GM18951 (cell line): ENCODE data around the gene COL16A1.

Experiments
- POLR2A ChIP-seq: IDR thresholded peaks from 4 replicates; pipeline ENCODE4 v1.6.1; 2011; ENCODE audit warnings: mild to moderate bottlenecking; ENCODE audit not compliant: insufficient read length, insufficient read depth; ENCODE audit errors: extremely low read depth
- in situ Hi-C: fragments of 300-500 bp; cut with MboI; formaldehyde crosslinking; loops from one replicate; pipeline ENCODE4 v1.12.0; 2022; ENCODE audit warnings: low sequenced_read_pairs, mixed read lengths, inconsistent platforms; ENCODE audit not compliant: unreplicated experiment

The COL16A1 gene

DNA sequence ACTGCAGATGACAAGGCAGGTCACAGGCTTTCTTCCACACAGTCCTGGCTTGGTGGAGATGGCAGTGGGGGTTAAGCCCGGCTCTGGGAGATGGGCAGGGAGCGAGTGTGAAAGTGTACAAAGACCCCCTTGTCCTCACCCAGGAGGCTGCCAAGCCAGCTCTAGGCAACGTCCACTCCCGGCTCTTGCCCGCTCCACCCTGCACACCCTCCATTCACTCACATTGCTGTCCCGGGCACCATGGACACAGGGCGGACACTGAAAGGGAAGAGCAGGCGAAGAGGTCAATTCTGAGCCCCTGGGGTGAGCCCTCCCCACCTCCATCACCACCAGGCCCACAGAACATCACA lies 8.9 kb downstream of the COL16A1 start:
- in situ Hi-C loops, result no loop called here
- TF ChIP-seq POLR2A, result no peak

DNA sequence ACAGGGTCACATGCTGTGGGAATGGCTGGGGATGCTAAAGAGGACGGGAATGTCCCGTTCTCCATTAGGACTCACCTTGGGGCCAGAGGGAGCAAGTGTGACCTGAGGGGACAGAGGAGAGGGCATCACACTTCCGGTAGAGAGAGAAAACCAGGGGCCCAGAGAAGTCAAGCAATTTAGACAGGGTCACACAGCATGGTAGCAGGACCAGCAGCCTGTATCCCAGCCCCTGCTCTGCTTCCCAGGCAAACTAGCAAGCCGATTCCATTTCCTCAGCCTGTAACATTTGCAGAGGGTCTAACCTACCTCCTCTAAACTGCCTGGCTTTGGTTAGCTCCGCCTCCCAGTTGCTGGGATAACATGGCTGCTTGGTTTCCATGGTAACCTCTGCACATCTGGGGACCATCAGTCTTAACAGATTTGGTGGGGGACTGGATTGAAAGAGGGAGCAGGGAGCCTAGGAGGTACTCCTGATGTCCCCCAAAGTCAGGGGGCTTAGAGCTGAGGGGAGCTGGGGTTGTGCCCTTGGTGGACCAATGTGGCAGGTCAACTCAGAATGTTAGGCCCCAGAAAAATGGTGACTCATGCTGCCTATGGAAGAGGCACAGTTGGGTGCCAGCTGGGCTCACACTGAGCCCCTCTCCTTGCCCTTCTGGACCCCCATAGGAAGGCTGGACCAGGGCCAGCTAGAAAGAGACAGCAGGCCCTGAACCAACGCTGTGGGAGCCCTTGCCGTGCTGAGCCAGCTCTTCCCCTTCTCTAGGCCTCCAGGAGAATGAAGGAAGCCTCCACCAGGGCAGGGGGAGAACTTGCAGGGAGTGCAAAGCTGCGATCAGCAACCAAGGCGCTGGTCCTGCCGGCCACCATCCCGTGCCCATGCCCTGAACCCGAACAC lies 9.5 kb downstream of the COL16A1 start:
- no peak for TF ChIP-seq POLR2A
- in situ Hi-C loops, result no loop called here

DNA sequence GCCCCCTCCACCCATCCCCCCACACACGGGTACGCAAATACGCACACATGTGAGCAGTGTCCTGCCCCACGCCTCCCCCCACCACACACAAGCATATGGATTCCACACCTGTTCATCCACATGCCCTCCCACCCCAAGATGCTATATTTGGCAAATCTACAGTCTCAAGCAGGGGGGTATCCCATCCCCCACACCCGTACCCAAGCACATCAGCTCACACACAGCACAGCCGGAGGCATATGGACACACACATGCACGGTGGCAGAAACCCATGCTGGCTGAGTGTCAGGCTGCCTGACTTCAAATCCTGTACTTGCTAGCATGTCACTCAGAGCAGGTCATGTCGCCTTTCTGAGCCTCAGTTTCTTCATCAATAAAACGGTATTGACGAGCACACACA lies 10.6 kb downstream of the COL16A1 start:
- no peak for TF ChIP-seq POLR2A
- in situ Hi-C loops, result no loop called here

DNA sequence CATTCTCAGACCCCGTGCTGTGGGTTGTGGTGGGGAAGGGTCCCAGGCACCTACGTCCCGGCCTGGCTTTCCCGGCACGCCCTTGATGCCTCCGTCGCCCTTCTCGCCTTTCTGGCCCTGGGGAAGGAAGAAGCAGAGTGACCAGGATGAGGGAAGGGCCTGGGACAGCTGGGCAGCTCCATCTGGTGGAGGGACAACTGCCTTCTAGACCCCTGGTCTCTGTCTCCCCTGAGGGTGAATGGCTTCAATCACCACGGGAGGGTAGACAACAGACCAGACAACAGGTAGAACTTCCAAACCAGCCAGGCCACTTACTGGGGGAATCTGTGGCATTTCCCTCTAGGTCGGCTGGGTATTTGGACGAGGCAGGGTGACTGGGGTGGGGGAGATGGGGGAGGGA lies 11.9 kb downstream of the COL16A1 start:
- no peak for TF ChIP-seq POLR2A
- in situ Hi-C loops, result no loop called here

DNA sequence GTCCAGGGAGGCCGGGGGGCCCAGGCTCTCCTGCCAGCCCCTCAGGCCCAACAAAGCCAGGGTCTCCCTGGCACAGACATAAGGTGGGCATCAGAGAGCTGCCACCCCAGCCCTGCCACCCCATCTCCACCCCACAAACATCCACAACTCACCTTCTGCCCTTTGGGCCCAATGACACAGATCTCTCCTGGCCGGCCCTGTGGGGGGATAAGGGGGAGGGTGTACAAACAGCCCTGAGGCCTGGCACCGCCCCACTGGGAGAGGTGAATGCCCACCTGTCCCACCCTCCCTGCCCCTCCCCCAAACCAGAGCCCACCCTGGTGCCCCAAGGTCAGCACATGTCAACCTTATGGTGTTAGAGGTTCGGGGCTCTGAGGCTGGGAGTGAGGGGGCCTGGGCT lies 12.4 kb downstream of the COL16A1 start:
- TF ChIP-seq POLR2A, result no peak
- in situ Hi-C loops, result no loop called here

DNA sequence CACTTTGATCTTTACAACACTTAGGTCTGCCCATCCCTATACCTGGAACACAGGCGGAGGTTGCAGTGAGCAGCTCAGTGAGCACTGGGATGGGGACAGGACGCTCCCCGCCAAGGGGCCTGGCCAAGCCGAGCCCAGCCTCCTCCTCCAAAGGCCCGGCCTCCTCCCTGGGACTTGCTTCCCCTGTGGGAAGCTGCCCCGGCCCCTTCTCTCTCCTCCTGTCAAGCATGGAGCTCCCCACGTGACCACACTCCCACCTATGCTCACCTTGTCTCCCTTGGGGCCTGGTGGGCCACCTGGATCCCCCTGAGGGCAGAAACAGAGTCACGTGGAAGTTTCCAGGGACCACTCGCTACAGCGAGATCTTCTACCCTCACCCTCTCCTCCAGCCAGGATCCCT lies 12.9 kb downstream of the COL16A1 start:
- in situ Hi-C loops, result no loop called here

DNA sequence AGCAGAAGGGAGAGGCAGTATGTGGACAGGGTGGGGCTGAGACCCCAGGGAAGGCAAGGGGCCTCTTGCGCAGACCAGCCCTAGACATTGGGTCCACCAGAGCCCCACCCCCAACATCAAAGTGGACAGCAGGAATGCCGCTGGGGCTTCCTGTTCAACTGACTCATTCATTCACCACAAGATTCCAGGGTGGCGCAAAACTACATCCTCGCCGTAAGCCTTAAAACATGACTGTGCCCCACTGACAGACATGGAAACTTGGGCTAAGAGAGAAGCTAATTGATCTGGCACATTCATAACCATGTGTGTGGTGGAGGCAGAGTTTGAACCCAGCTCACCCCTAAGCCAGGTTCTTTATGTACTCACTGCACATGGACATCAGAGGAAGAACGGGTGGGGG lies 14.0 kb downstream of the COL16A1 start:
- in situ Hi-C loops, result no loop called here
- no peak for TF ChIP-seq POLR2A

More for the DNA sequence above, 12.9 kb downstream of the COL16A1 start:
- TF ChIP-seq POLR2A, result no peak

DNA sequence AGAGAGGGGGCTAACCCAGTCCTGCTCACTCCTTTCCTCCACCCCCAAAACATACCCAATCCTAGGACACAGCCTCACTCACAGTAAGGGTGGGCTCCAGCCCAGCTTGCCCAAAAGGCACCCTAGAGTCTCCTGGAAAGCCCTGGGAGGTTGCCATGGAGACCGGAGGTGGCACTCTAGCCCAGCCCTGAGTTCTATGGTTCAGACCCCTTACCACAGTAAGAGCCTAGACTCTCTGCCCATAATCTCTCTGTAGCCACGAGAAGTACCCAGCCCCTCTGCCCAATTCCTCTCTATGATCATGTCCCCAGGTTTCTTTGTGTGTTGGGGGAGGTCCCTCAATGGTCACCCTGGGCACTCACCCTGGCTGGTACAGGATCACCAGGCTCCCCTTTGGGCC lies 14.4 kb downstream of the COL16A1 start:
- in situ Hi-C loops, result no loop called here
- TF ChIP-seq POLR2A, result no peak

DNA sequence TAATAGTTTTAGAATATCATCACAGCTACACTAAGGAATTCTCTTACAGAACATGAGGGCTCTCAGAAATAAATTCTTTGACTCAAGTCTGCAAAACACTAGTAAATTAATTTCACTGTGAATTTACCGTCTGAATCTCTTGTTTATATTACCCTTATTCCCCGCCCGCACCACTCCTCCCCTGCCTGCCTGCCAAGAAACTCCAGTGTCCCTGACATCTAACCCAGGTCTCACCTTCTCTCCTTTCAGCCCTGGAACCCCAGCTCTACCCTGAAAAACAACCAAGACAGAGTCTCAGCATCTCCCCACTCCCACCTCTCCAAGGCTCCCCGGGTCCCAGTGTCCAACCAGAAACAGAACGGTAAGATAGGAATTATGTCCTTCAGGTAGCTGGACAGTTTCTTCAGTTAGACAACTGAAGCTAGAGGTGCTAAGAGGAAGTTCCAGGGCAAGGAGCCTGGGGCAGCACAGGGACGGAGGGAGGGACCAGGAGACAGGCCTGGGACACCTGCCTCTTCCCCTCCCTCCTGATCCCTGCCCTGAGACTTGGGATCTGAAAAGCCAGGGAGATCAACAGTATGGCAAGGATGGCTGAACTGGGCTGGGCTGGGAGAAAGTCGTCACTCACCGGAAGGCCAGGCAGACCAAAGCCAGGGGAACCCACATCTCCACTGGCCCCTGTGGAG lies 15.4 kb downstream of the COL16A1 start:
- no peak for TF ChIP-seq POLR2A
- in situ Hi-C loops, result no loop called here

DNA sequence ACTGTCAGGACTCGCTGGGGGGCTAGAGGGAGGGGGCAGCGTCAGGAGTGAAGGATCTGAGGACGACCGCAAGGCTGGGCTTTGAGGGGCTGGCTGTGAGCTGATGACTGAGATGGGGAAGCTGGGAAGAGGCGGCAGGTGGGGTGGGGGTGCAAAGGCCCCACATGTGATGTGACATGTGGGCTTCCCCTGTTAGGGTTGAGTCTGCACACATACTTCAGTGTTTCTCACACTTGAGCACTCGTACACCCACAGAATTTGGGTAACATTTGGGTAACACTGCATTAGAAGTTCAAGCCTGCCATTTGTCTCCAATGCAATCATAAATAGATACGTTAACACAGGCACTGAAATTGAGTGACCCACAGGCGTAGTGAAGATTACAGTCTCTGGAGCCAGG lies 16.2 kb downstream of the COL16A1 start:
- in situ Hi-C loops, result no loop called here

DNA sequence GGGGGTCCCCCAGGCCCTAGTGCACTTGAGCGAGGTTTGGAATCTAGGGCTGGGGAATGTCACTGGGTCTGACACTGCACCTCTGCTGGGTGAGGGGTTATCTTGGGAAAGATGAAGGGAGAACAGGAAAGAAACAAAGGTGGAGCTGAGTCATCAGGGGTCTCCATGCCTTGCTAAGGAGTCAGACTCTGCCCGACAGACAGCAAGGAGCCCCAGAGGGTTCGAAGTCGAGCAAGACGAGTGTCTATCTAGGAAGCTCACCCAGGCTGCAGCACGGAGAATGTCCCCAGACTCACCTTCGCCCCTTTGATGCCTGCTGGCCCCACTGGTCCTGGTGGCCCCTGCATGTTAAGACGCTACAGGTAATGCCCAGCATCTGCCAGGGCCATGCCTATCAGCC lies 18.0 kb downstream of the COL16A1 start:
- TF ChIP-seq POLR2A, result no peak
- in situ Hi-C loops, result no loop called here

More for the DNA sequence above, 16.2 kb downstream of the COL16A1 start:
- TF ChIP-seq POLR2A, result no peak

DNA sequence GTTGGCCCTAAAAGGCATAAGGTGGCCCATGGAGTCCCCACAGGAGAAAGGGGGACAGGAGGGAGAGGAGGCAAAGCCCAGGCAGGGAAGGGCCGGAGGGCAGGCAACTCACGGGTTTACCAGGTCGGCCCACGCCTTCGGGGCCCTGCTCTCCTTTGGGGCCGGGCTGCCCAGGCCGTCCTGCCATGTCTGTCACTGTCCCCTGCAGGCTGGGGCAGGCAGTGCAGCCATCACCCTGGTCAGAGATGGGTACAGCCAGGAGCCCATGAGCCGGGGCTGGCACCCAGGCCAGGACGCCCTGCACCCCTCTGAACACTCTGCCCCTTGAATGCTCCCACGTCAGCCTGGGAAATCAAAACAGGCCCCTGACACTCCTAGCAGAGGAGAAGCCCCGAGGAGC lies 19.8 kb downstream of the COL16A1 start:
- in situ Hi-C loops, result no loop called here
- TF ChIP-seq POLR2A, result no peak

DNA sequence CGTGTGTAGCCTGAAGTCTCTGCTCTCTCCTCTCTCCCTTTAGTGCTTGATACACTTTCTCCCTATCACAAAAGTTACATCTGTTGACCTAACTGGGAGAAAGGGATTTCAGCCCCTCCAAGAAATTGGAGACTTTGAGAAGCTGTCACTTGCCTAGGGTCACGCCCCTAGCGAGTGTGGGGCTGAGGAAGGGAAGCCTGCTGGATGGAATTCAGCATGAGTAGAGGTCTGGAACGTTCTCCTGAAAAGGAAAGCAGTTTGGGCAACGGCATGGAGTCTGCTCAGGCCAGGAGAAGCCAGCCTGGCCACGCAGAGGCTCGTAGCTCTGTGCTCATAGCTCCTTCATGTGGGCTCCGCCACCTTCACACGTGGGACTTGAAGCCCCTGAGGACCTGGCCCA lies 22.4 kb downstream of the COL16A1 start:
- in situ Hi-C loops, result no loop called here
- no peak for TF ChIP-seq POLR2A

DNA sequence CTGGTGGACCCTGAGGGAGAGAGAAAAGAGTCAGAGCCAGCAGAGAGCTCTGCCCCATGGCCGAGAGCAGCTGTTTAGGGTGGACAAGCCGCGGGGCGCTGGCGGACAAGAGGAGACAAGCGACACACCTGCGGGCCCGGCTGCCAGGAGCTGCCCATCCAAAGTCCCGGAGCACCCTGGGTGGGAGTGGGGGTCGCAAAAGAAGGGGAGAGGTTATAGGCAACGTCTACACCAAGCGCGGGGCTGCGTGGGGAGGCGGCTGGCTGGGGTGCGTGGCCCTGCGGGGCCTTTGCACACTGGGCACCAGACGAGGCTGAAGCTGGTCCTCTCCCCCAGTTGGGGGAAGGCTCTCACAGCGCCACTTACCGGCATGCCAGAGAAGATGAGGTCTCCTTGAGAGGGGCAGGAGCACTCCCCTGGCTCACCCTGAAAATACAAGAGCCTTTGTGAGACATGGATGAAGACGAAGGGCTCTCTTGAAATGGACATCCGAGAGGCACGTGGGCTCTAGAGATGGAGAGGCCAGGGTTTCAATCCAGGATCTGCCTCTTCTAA lies 24.1 kb downstream of the COL16A1 start:
- in situ Hi-C loops, result no loop called here
- no peak for TF ChIP-seq POLR2A
